Naive thymus-derived CD8-positive, alpha-beta T cell (primary cell): ENCODE measurements around the gene DLX1. TPM values are rescaled to one million over a fixed set of nuclear protein-coding genes. Genes with fewer than 3 reads are reported as not detected.

ENCODE experiments used
- ATAC-seq, 2 donors: fragments of 150-1000 bp; cut with Tn5 transposase in 1 of 2; sonication (Bioruptor Pico), chemical (Tn5 transposase) in 1 of 2; 1 replicate in 1 of 2; 2 replicates in 1 of 2; pipeline ENCODE4 v1.10.0; 2021; ENCODE audit warnings: mild to moderate bottlenecking in 2 of 2, moderate library complexity in 2 of 2
- POLR2A ChIA-PET: fragments of 350-600 bp; sonication (Branson Sonifier 250); formaldehyde crosslinking; loops from one replicate; lab custom pipeline; 2021; ENCODE audit warnings: antibody characterized with exemption; lab: Charles Lee
- DNase-seq, 10 donors: peaks; one replicate each; pipeline versions ENCODE4 v3.0.0 to v3.0.0-alpha.2; 2020 to 2022
- H3K27ac Mint-ChIP-seq, 10 donors: one replicate each; pipeline ENCODE4 v1.8.0; 2020 to 2022; ENCODE audit warnings: mild to moderate bottlenecking in 10 of 10, mixed read lengths in 10 of 10, moderate library complexity in 4 of 10, inconsistent platforms in 1 of 10
- H3K27me3 Mint-ChIP-seq, 5 donors: one replicate each; pipeline ENCODE4 v1.8.0; 2021 to 2022; ENCODE audit warnings: mixed read lengths in 5 of 5
- H3K36me3 Mint-ChIP-seq, 3 donors: one replicate each; pipeline ENCODE4 v1.8.0; 2020 to 2022; ENCODE audit warnings: mixed read lengths in 3 of 3, mild to moderate bottlenecking in 2 of 3, inconsistent platforms in 1 of 3
- H3K4me1 Mint-ChIP-seq, 4 donors: one replicate each; pipeline ENCODE4 v1.8.0; 2021 to 2022; ENCODE audit warnings: mixed read lengths in 4 of 4
- H3K4me3 Mint-ChIP-seq, 10 donors: one replicate each; pipeline ENCODE4 v1.8.0; 2020 to 2022; ENCODE audit warnings: mild to moderate bottlenecking in 10 of 10, mixed read lengths in 10 of 10, moderate library complexity in 6 of 10, inconsistent platforms in 1 of 10
- H3K9me3 Mint-ChIP-seq, 9 donors: one replicate each; pipeline ENCODE4 v1.8.0; 2020 to 2022; ENCODE audit warnings: mixed read lengths in 9 of 9, mild to moderate bottlenecking in 3 of 9, inconsistent platforms in 1 of 9, moderate library complexity in 1 of 9
- polyA plus RNA-seq, 3 donors: library from polyadenylated mRNA; unstranded; fragments of 300-500 nt; fragmentation: Illumina TruSeq; gene quantifications; one replicate each; pipeline ENCODE4 v1.2.3, GENCODE V29; 2021
- total RNA-seq, 8 experiments: library from RNA in 2 of 8; stranded (reverse) in 2 of 8; gene quantifications; one replicate each; pipeline ENCODE4 v1.2.3 and lab custom pipeline; 2021 to 2026

The DLX1 gene
- total and polyA plus RNA-seq, 5 experiments from 2014 or later: not detected

GRCh38 chr2:172096626-172097547 lies 11.6 kb downstream of the DLX1 start:
- H3K36me3 Mint-ChIP-seq: peaks cover 0 to 8% (median 6%) of the 10 kb centered on the region in 3 donors
- DNase-seq: peak in 3 of 10 donors; percentile 20 to 26 (median 26)
- H3K4me1 Mint-ChIP-seq: peaks cover 23 to 62% (median 53%) of the 10 kb centered on the region in 4 donors
- POLR2A ChIA-PET: interaction anchor here (0.5 to 2.4 kb wide), 6 partner anchors 9 to 32 kb away, joined by 3 to 11 read pairs (median 4); partner anchors contain the start of gene DLX1
- H3K27me3 Mint-ChIP-seq: peaks cover 48 to 80% (median 57%) of the 10 kb centered on the region in 5 donors
- peak overlapping the region in 3 of 10 donors; percentile 29 to 58 (median 51) for H3K27ac Mint-ChIP-seq
- ATAC-seq: peak in 1 of 2 donors; percentile 15
- peak overlapping the region; percentile 38 to 86 (median 78) for H3K4me3 Mint-ChIP-seq
- peaks cover 0 to 8% (median 0%) of the 10 kb centered on the region in 9 donors for H3K9me3 Mint-ChIP-seq

GRCh38 chr2:172097557-172098131 lies 12.3 kb downstream of the DLX1 start:
- ATAC-seq (no peak), DNase-seq (no peak)
- Mint-ChIP-seq H3K27me3 (peaks cover 42 to 80% (median 55%) of the 10 kb centered on the region in 5 donors), H3K27ac (peak overlapping the region in 2 of 10 donors; percentile 40 to 51), H3K4me1 (peaks cover 28 to 68% (median 59%) of the 10 kb centered on the region in 4 donors), H3K4me3 (peak overlapping the region in 7 of 10 donors; percentile 8 to 80 (median 41)), H3K36me3 (peaks cover 0 to 7% (median 6%) of the 10 kb centered on the region in 3 donors), H3K9me3 (peaks cover 0 to 7% (median 0%) of the 10 kb centered on the region in 9 donors)
- POLR2A ChIA-PET: interaction anchor here (1.4 to 1.5 kb wide), 2 partner anchors 9 to 16 kb away, joined by 3 to 4 read pairs; no protein-coding TSS in a partner anchor

- POLR2A ChIA-PET: interaction anchor here (1.8 kb wide), 1 partner anchor 10 kb away, joined by 7 read pairs; no protein-coding TSS in a partner anchor
These were observed 13.0 kb downstream of the DLX1 start for GRCh38 chr2:172098287-172098649.

GRCh38 chr2:172098650-172099471 lies 13.6 kb downstream of the DLX1 start:
- Mint-ChIP-seq H3K4me3 (peak overlapping the region; percentile 26 to 78 (median 44)), H3K9me3 (peaks cover 0 to 7% (median 0%) of the 10 kb centered on the region in 9 donors), H3K4me1 (peaks cover 26 to 71% (median 64%) of the 10 kb centered on the region in 4 donors), H3K36me3 (peaks cover 0 to 8% (median 2%) of the 10 kb centered on the region in 3 donors), H3K27ac (peak overlapping the region in 3 of 10 donors; percentile 5 to 34 (median 25)), H3K27me3 (peaks cover 37 to 80% (median 49%) of the 10 kb centered on the region in 5 donors)
- POLR2A ChIA-PET: interaction anchor here (1.5 to 1.8 kb wide), 2 partner anchors 11 to 12 kb away, joined by 5 to 7 read pairs; no protein-coding TSS in a partner anchor
- ATAC-seq: no peak
- peak in 3 of 10 donors; percentile 21 to 34 (median 27) for DNase-seq

More at GRCh38 chr2:172098287-172098649, 13.0 kb downstream of the DLX1 start:
- peaks cover 0 to 5% (median 0%) of the 10 kb centered on the region in 9 donors for H3K9me3 Mint-ChIP-seq
- ATAC-seq: no peak
- peaks cover 40 to 80% (median 49%) of the 10 kb centered on the region in 5 donors for H3K27me3 Mint-ChIP-seq
- DNase-seq: no peak
- H3K4me3 Mint-ChIP-seq: peak overlapping the region in 9 of 10 donors; percentile 26 to 78 (median 44)
- peaks cover 25 to 68% (median 60%) of the 10 kb centered on the region in 4 donors for H3K4me1 Mint-ChIP-seq
- peaks cover 0 to 6% (median 4%) of the 10 kb centered on the region in 3 donors for H3K36me3 Mint-ChIP-seq
- H3K27ac Mint-ChIP-seq: peak overlapping the region in 2 of 10 donors; percentile 5 to 25

GRCh38 chr2:172099472-172100079 lies 14.3 kb downstream of the DLX1 start:
- peaks cover 33 to 82% (median 50%) of the 10 kb centered on the region in 5 donors for H3K27me3 Mint-ChIP-seq
- peaks cover 0 to 7% (median 0%) of the 10 kb centered on the region in 9 donors for H3K9me3 Mint-ChIP-seq
- POLR2A ChIA-PET: interaction anchor here (1.5 to 1.8 kb wide), 2 partner anchors 11 to 13 kb away, joined by 5 to 7 read pairs; no protein-coding TSS in a partner anchor
- DNase-seq (no peak), ATAC-seq (no peak)
- H3K4me1 Mint-ChIP-seq: peaks cover 30 to 73% (median 67%) of the 10 kb centered on the region in 4 donors
- H3K4me3 Mint-ChIP-seq: peak overlapping the region in 2 of 10 donors; percentile 5 to 75
- H3K27ac Mint-ChIP-seq: no peak overlapping the region
- H3K36me3 Mint-ChIP-seq: peaks cover 0 to 12% (median 2%) of the 10 kb centered on the region in 3 donors

GRCh38 chr2:172100080-172100934 lies 15.0 kb downstream of the DLX1 start:
- POLR2A ChIA-PET: interaction anchor here (0.6 to 4.2 kb wide), 4 partner anchors 10 to 757 kb away, joined by 4 to 40 read pairs (median 6); no protein-coding TSS in a partner anchor
- peaks cover 0 to 8% (median 0%) of the 10 kb centered on the region in 9 donors for H3K9me3 Mint-ChIP-seq
- no peak for ATAC-seq
- H3K27ac Mint-ChIP-seq: peak overlapping the region in 1 of 10 donors; percentile 62
- peaks cover 33 to 86% (median 54%) of the 10 kb centered on the region in 5 donors for H3K27me3 Mint-ChIP-seq
- peaks cover 0 to 14% (median 0%) of the 10 kb centered on the region in 3 donors for H3K36me3 Mint-ChIP-seq
- peaks cover 31 to 73% (median 64%) of the 10 kb centered on the region in 4 donors for H3K4me1 Mint-ChIP-seq
- peak overlapping the region in 9 of 10 donors; percentile 29 to 87 (median 60) for H3K4me3 Mint-ChIP-seq
- peak in 4 of 10 donors; percentile 23 to 37 (median 28) for DNase-seq

- H3K4me1 Mint-ChIP-seq: peaks cover 25 to 70% (median 63%) of the 10 kb centered on the region in 4 donors
- peak in 1 of 2 donors; percentile 18 for ATAC-seq
- DNase-seq: peak in 3 of 10 donors; percentile 24 to 40 (median 32)
- peak overlapping the region; percentile 66 to 92 (median 82) for H3K4me3 Mint-ChIP-seq
- H3K36me3 Mint-ChIP-seq: peaks cover 0 to 15% (median 0%) of the 10 kb centered on the region in 3 donors
- H3K27me3 Mint-ChIP-seq: peaks cover 33 to 86% (median 56%) of the 10 kb centered on the region in 5 donors
- peaks cover 0 to 7% (median 0%) of the 10 kb centered on the region in 9 donors for H3K9me3 Mint-ChIP-seq
- H3K27ac Mint-ChIP-seq: peak overlapping the region in 2 of 10 donors; percentile 62 to 80
- POLR2A ChIA-PET: interaction anchor here (0.7 to 4.2 kb wide), 4 partner anchors 10 to 19 kb away, joined by 3 to 40 read pairs (median 6); partner anchors contain the start of gene DLX1
These were observed 15.9 kb downstream of the DLX1 start for GRCh38 chr2:172100935-172101820.

GRCh38 chr2:172101821-172102390 lies 16.6 kb downstream of the DLX1 start:
- H3K27ac Mint-ChIP-seq: peak overlapping the region in 3 of 10 donors; percentile 17 to 81 (median 80)
- peak in 5 of 10 donors; percentile 29 to 73 (median 56) for DNase-seq
- H3K9me3 Mint-ChIP-seq: peaks cover 0 to 7% (median 0%) of the 10 kb centered on the region in 9 donors
- peak; percentile 5 to 37 for ATAC-seq
- H3K27me3 Mint-ChIP-seq: peaks cover 31 to 85% (median 58%) of the 10 kb centered on the region in 5 donors
- peaks cover 0 to 15% (median 0%) of the 10 kb centered on the region in 3 donors for H3K36me3 Mint-ChIP-seq
- H3K4me3 Mint-ChIP-seq: peak overlapping the region; percentile 66 to 92 (median 82)
- POLR2A ChIA-PET: interaction anchor here (0.7 to 4.2 kb wide), 5 partner anchors 11 to 361 kb away, joined by 3 to 40 read pairs (median 5); partner anchors contain the start of gene DLX1
- peaks cover 24 to 67% (median 59%) of the 10 kb centered on the region in 4 donors for H3K4me1 Mint-ChIP-seq
